ENCODE data around the gene MYO3A.

DNA sequence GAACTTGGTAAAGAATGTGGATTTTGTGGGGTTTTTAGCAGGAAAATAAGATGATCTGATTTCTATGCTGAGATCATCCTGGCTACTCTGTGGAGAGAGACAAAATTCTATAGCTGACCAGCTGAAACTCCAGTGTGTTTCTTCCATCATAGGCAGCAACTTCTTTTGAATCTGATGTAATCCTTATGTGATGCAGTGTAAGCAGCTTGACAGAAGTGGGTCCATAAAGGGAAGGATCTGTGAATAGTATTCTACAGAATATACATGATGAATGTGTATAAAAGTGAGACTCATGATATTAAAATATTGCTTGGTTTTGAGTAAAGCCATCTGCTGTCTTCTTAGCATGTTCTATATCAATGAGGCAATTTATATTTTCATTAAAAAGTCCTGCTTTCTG is 4.4 kb downstream of the MYO3A start:
- TF ChIP-seq, protein P1, sequence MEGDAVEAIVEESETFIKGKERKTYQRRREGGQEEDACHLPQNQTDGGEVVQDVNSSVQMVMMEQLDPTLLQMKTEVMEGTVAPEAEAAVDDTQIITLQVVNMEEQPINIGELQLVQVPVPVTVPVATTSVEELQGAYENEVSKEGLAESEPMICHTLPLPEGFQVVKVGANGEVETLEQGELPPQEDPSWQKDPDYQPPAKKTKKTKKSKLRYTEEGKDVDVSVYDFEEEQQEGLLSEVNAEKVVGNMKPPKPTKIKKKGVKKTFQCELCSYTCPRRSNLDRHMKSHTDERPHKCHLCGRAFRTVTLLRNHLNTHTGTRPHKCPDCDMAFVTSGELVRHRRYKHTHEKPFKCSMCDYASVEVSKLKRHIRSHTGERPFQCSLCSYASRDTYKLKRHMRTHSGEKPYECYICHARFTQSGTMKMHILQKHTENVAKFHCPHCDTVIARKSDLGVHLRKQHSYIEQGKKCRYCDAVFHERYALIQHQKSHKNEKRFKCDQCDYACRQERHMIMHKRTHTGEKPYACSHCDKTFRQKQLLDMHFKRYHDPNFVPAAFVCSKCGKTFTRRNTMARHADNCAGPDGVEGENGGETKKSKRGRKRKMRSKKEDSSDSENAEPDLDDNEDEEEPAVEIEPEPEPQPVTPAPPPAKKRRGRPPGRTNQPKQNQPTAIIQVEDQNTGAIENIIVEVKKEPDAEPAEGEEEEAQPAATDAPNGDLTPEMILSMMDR (IDR thresholded peaks at IDR 0.05; ENCODE audit: low read depth, low read length, poor library complexity, severe bottlenecking): no peak
- TF ChIP-seq EZH2phosphoT487 (IDR thresholded peaks at IDR 0.05; ENCODE audit: borderline replicate concordance, low read length): no peak
